Mesothelial cell of epicardium (in vitro differentiated cells): Measurements from ENCODE around the gene NUP62CL. TPM values are rescaled to one million over a fixed set of nuclear protein-coding genes. Genes with fewer than 3 reads are reported as not detected.

Source experiments
- DNase-seq, 2 experiments: peaks; one replicate each; pipeline ENCODE4 v3.0.0; 2021; ENCODE audit warnings: low spot score in 2 of 2; ENCODE audit not compliant: unreplicated experiment in 2 of 2
- H3K27ac Mint-ChIP-seq: 2 replicates; pipeline ENCODE4 v1.8.0; 2021; ENCODE audit warnings: mixed read lengths
- H3K27me3 Mint-ChIP-seq: 2 replicates; pipeline ENCODE4 v1.8.0; 2021; ENCODE audit warnings: low read depth, mixed read lengths
- H3K36me3 Mint-ChIP-seq: 2 replicates; pipeline ENCODE4 v1.8.0; 2021; ENCODE audit warnings: mixed read lengths
- H3K4me1 Mint-ChIP-seq: 2 replicates; pipeline ENCODE4 v1.8.0; 2021; ENCODE audit warnings: mixed read lengths
- H3K4me3 Mint-ChIP-seq: 2 replicates; pipeline ENCODE4 v1.8.0; 2021; ENCODE audit warnings: mild to moderate bottlenecking, moderate library complexity, mixed read lengths
- H3K9me3 Mint-ChIP-seq: 2 replicates; pipeline ENCODE4 v1.8.0; 2021; ENCODE audit warnings: mixed read lengths
- total RNA-seq: library from RNA; stranded (reverse); gene quantifications from 3 replicates; pipeline ENCODE4 v1.2.1, GENCODE V29; 2021
- TF ChIP-seq, protein P1 (sequence below): fragments of 200-600 bp; sonication (generic); IDR thresholded peaks from one replicate; pipeline ENCODE4 v1.5.0; 2021; ENCODE audit warnings: antibody characterized with exemption; ENCODE audit not compliant: unreplicated experiment

The NUP62CL gene, protein sequence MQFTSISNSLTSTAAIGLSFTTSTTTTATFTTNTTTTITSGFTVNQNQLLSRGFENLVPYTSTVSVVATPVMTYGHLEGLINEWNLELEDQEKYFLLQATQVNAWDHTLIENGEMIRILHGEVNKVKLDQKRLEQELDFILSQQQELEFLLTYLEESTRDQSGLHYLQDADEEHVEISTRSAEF
- total RNA-seq: 2.5 to 4.0 TPM (median 2.7 TPM) in 3 replicates

DNA sequence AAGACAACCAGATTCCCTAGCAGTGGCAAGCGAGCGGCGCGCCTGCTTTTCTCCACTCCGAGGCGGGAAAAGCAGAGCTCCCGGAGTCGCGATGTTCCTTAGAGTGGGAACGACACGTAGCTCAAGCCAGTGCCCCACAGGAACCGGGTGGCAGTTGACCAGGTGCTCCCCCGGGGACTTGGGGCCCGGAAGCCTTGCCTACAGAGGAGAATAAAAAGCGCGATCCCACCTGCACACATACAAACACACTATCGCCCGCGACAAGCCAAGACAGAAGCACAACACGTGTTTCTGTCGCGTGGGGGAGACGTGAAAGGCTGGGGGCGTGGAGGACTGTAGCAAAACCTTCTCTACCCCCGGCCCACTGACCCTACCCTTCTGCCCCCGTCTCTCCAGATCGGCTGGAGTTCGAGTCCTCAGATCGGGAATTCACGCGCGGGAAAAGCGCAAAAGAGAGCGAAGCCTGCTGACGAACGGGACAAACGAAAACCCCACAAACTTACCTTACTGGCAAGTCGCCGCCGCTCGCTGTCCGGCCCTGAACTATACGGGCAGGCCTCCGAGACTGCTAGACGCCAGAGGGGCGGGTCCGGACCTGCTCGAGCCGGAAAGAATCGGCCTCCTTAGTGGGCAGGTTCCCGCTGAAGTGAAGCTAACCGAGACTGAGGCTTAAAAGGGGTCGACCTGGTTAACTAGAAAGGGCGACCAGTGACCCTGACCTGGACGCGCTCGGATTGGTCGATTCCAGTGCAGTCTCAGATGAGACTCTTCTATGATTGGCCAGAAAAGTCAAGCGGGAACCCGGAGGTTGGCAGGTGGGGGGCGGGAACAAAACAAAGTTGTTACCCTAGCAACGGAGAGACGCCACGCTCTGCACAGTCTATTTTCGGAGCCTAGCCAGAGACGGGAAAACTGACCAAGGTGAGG lies at the start of gene NUP62CL, which contains the start of gene DNAAF6:
TSS of gene NUP62CL (minus strand) at position 664 of the 927 bp plus-strand sequence. CDS start 31,287 bp downstream, outside the sequence.
TSS of gene DNAAF6 (plus strand) at position 842 of the 927 bp plus-strand sequence. CDS start 6,265 bp downstream, outside the sequence.
- H3K4me3 Mint-ChIP-seq: peak within 1 kb of the TSS; percentile 79
- H3K36me3 Mint-ChIP-seq: no peaks in the 10 kb centered on the region
- H3K27ac Mint-ChIP-seq: peak within 1 kb of the TSS; percentile 64
- H3K27me3 Mint-ChIP-seq: no peaks in the 10 kb centered on the region
- TF ChIP-seq, protein P1, sequence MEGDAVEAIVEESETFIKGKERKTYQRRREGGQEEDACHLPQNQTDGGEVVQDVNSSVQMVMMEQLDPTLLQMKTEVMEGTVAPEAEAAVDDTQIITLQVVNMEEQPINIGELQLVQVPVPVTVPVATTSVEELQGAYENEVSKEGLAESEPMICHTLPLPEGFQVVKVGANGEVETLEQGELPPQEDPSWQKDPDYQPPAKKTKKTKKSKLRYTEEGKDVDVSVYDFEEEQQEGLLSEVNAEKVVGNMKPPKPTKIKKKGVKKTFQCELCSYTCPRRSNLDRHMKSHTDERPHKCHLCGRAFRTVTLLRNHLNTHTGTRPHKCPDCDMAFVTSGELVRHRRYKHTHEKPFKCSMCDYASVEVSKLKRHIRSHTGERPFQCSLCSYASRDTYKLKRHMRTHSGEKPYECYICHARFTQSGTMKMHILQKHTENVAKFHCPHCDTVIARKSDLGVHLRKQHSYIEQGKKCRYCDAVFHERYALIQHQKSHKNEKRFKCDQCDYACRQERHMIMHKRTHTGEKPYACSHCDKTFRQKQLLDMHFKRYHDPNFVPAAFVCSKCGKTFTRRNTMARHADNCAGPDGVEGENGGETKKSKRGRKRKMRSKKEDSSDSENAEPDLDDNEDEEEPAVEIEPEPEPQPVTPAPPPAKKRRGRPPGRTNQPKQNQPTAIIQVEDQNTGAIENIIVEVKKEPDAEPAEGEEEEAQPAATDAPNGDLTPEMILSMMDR: no peak
- peak; percentile 23 to 69 for DNase-seq
- H3K9me3 Mint-ChIP-seq: peaks cover 5% of the 10 kb centered on the region
- peaks cover 6% of the 10 kb centered on the region for H3K4me1 Mint-ChIP-seq

DNA sequence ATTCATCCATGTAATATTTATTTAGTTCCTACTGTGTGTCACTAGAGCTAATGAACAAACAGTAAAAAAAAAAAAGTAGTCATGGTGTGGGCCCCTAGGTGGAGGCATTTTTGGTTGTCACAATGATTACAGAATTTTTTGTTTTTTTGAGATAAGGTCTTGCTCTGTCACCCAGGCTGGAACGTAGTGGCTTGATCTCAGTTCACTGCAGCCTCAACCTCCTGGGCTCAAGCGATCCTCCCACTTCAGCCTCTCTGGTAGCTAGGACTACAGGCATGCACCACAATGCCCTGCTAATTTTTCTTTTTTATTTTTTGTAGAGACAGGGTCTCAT lies 22.2 kb upstream of the NUP62CL start:
- TF ChIP-seq, protein P1: no peak
- H3K27me3 Mint-ChIP-seq: no peaks in the 10 kb centered on the region
- no peak overlapping the region for H3K27ac Mint-ChIP-seq
- H3K4me1 Mint-ChIP-seq: no peaks in the 10 kb centered on the region
- no peak overlapping the region for H3K4me3 Mint-ChIP-seq
- no peaks in the 10 kb centered on the region for H3K36me3 Mint-ChIP-seq
- no peak for DNase-seq
- peaks cover 42% of the 10 kb centered on the region for H3K9me3 Mint-ChIP-seq

DNA sequence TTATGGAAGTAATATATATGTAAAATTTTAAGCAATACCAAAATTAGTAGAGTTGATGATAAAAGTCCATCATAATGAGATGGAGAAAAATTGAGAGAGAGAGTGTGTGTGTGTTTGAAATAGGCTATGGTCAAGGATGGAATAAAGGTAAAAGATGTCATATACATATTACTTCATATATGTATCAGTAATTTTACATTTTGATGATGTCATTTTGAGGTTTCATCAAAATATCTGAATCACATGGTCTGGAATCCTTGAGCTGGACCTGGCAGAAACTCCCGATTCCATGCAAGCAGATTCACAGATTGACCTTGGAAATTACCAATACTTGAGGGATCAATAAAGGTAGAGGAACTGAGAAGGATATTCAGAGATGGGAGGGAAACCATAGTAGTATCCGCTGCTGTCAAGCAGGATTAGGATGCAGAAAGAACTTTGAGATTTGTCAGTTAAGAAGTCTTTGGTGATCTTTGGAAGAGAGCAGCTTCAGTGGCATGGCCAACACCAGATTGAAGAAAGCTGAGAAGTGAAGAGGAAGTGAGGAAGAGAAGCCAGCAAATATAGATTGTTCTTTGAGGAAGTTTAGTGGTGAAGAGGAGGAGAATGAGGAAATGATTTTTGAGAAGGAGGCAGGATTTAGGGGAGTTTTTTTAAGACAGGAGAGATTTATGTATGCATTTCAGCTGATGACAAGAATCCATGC lies 21.7 kb upstream of the NUP62CL start:
- peaks cover 45% of the 10 kb centered on the region for H3K9me3 Mint-ChIP-seq
- H3K27ac Mint-ChIP-seq: no peak overlapping the region
- no peaks in the 10 kb centered on the region for H3K27me3 Mint-ChIP-seq
- H3K36me3 Mint-ChIP-seq: no peaks in the 10 kb centered on the region
- H3K4me3 Mint-ChIP-seq: no peak overlapping the region
- TF ChIP-seq, protein P1: no peak
- H3K4me1 Mint-ChIP-seq: no peaks in the 10 kb centered on the region
- DNase-seq: no peak

DNA sequence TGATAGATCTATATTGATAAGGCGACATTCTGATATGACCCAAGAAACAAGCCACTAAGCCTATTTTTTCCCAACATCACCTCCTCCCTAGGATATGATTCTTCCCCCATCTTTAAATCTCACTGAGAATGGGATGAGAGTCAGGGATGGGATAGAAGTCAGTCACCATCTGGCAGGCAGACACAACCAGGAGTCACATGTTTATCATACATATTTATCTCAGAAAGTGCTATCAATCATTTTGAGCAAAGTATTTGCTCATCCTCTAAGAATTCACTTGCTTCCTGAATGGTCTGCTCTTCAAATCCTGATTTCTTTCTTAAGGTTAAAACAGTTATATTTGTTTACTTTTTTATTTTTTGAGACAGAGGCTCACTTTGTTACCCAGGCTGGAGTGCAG lies 20.5 kb upstream of the NUP62CL start:
- Mint-ChIP-seq H3K4me3 (no peak overlapping the region), H3K36me3 (no peaks in the 10 kb centered on the region), H3K27me3 (no peaks in the 10 kb centered on the region), H3K9me3 (peaks cover 40% of the 10 kb centered on the region), H3K27ac (no peak overlapping the region), H3K4me1 (no peaks in the 10 kb centered on the region)
- no peak for DNase-seq
- TF ChIP-seq, protein P1: no peak

DNA sequence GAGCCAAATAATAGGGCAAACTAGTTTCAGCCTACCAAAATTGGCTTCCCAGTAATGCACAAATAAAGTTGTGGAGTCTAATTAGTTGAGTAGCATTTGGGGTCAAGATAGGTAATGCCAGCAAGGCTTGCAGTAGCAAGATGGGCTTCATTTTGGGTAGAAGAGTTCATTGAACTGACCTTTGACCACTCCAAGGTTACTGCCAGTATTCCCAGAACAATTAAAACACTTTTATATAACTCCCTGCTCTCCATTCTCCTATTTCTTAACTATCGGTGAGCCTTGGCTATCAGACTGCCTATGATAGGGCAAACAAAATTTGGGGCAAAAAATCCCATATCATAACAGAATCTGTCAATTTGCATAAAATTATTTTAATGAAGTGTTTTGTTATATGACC lies 7.2 kb upstream of the NUP62CL start:
- H3K36me3 Mint-ChIP-seq: no peaks in the 10 kb centered on the region
- peaks cover 13% of the 10 kb centered on the region for H3K9me3 Mint-ChIP-seq
- H3K4me1 Mint-ChIP-seq: peaks cover 6% of the 10 kb centered on the region
- H3K27ac Mint-ChIP-seq: no peak overlapping the region
- no peak for DNase-seq
- TF ChIP-seq, protein P1: no peak
- no peaks in the 10 kb centered on the region for H3K27me3 Mint-ChIP-seq
- H3K4me3 Mint-ChIP-seq: no peak overlapping the region
